ENCODE results near the gene TMLHE.
"Not testable (repeated sequence)": the region's sequence is repeated elsewhere in the genome, so short reads cannot be mapped to it uniquely, and the experiment has no call there.

TMLHE gene

GRCh38 chrX:155612312-155613224 is at the start of gene TMLHE, which contains the start of gene SPRY3:
TSS of gene TMLHE (minus strand) at chrX:155612952. CDS start at chrX:155545276, 67,676 bp downstream.
TSS of gene SPRY3 (plus strand) at chrX:155612586.
- H3K27me3 ChIP-seq (ENCODE audit: insufficient read depth, low read depth, severe bottlenecking) = no peaks in the 10 kb centered on the region
- peak; percentile 80 for DNase-seq
- H3K27ac ChIP-seq = peak within 1 kb of the TSS; percentile 85
- peak within 1 kb of the TSS; percentile 76 for H3K4me3 ChIP-seq (ENCODE audit: low read depth, low read length)
- no peaks in the 10 kb centered on the region for H3K9me3 ChIP-seq (ENCODE audit: severe bottlenecking)
- no peak for TF ChIP-seq CTCF (IDR thresholded peaks at IDR 0.05; ENCODE audit: low read depth, low read length)
- H3K36me3 ChIP-seq = no peaks in the 10 kb centered on the region

DNA sequence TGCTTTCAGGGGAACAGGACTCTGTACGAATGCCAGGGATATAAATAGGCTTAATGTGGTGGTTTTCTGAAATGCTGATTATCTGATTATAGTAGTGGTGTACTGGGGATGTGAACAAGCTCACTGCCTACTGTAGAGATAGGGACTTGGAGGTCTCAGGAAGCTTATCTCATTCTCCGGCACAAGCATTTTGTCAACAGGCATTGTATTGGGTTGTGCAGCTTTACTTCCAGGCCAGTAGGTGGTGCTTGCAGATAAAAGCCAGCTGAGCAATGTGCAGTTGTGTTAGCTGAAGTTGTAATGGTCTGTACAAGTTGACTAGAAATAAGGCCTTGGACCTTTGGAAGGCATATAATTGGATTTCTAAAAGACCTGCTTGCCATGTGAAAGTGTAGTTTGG is 49.5 kb upstream of the TMLHE start:
- no peak overlapping the region for H3K4me3 ChIP-seq (ENCODE audit: low read depth, low read length)
- no peak overlapping the region for H3K27ac ChIP-seq
- no peak for DNase-seq
- no peaks in the 10 kb centered on the region for H3K9me3 ChIP-seq (ENCODE audit: severe bottlenecking)
- no peaks in the 10 kb centered on the region for H3K36me3 ChIP-seq
- peaks cover 8% of the 10 kb centered on the region for H3K27me3 ChIP-seq (ENCODE audit: insufficient read depth, low read depth, severe bottlenecking)
- TF ChIP-seq CTCF (IDR thresholded peaks at IDR 0.05; ENCODE audit: low read depth, low read length) = peak; percentile 76

GRCh38 chrX:155645180-155645579 is 32.4 kb upstream of the TMLHE start:
- TF ChIP-seq CTCF (IDR thresholded peaks at IDR 0.05; ENCODE audit: low read depth, low read length) = no peak
- H3K4me3 ChIP-seq (ENCODE audit: low read depth, low read length) = no peak overlapping the region
- no peak for DNase-seq

GRCh38 chrX:155643240-155643639 is 30.5 kb upstream of the TMLHE start:
- Histone ChIP-seq H3K27ac (no peak overlapping the region), H3K27me3 (ENCODE audit: insufficient read depth, low read depth, severe bottlenecking) (peaks cover 11% of the 10 kb centered on the region), H3K36me3 (no peaks in the 10 kb centered on the region), H3K4me3 (ENCODE audit: low read depth, low read length) (no peak overlapping the region), H3K9me3 (ENCODE audit: severe bottlenecking) (no peaks in the 10 kb centered on the region)
- DNase-seq = no peak
- no peak for TF ChIP-seq CTCF (IDR thresholded peaks at IDR 0.05; ENCODE audit: low read depth, low read length)

More at GRCh38 chrX:155645180-155645579, 32.4 kb upstream of the TMLHE start:
- no peaks in the 10 kb centered on the region for H3K36me3 ChIP-seq
- no peaks in the 10 kb centered on the region for H3K27me3 ChIP-seq (ENCODE audit: insufficient read depth, low read depth, severe bottlenecking)
- no peaks in the 10 kb centered on the region for H3K9me3 ChIP-seq (ENCODE audit: severe bottlenecking)
- H3K27ac ChIP-seq = no peak overlapping the region

- H3K9me3 ChIP-seq (ENCODE audit: severe bottlenecking); H3K4me3 ChIP-seq (ENCODE audit: low read depth, low read length); H3K36me3 ChIP-seq; H3K27ac ChIP-seq; DNase-seq: not testable (repeated sequence)
- peaks cover 12% of the 10 kb centered on the region for H3K27me3 ChIP-seq (ENCODE audit: insufficient read depth, low read depth, severe bottlenecking)
These were observed 28.6 kb upstream of the TMLHE start for GRCh38 chrX:155641371-155641770.

DNA sequence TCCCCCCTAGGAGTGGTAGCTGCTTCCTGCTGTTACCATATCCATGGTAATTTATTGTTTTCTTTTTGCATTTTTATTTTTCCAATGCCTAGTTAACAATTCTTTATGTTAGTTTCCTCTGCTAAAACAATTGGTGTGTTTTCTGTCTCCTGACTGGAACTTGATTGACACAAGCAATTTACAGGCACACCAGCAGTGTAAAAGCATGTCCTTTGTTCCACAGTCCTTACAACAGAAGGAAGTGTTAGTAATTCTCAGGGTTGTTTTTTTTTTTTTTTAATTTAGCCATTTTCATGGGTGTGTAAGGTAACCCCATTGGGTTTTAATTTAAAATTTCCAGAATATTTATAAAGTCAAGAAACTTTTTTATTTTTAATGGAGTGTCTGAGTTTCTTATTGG is 25.0 kb upstream of the TMLHE start:
- no peak overlapping the region for H3K27ac ChIP-seq
- TF ChIP-seq CTCF (IDR thresholded peaks at IDR 0.05; ENCODE audit: low read depth, low read length) = no peak
- no peak overlapping the region for H3K4me3 ChIP-seq (ENCODE audit: low read depth, low read length)

DNA sequence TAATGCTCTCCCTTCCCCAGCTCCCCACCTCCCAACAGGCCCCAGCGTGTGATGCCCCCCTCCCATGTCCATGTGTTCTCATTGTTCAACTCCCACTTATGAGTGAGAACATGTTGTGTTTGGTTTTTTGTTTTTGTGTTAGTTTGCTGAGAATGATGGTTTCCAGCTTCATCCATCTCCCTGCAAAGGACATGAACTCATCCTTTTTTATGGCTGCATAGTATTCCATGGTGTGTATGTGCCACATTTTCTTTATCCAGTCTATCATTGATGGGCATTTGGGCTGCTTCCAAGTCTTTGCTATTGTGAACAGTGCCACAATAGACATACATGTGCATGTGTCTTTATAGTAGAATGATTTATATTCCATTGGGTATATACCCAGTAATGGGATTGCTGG is 22.3 kb upstream of the TMLHE start:
- H3K36me3 ChIP-seq; H3K4me3 ChIP-seq (ENCODE audit: low read depth, low read length); H3K9me3 ChIP-seq (ENCODE audit: severe bottlenecking); H3K27ac ChIP-seq; DNase-seq: not testable (repeated sequence)
- peaks cover 17% of the 10 kb centered on the region for H3K27me3 ChIP-seq (ENCODE audit: insufficient read depth, low read depth, severe bottlenecking)

More for the DNA sequence above, 25.0 kb upstream of the TMLHE start:
- peaks cover 17% of the 10 kb centered on the region for H3K27me3 ChIP-seq (ENCODE audit: insufficient read depth, low read depth, severe bottlenecking)
- DNase-seq = no peak
- H3K36me3 ChIP-seq = no peaks in the 10 kb centered on the region
- peaks cover 4% of the 10 kb centered on the region for H3K9me3 ChIP-seq (ENCODE audit: severe bottlenecking)
